ENCODE data around the gene ZFP28. TPM values are rescaled to one million over a fixed set of nuclear protein-coding genes. Genes with fewer than 3 reads are reported as not detected.

The ZFP28 gene
- 10 to 100 TPM; 13.6 to 16.8 (median 14.4) TPM for polyA plus RNA-seq (ENCODE audit: insufficient read length in 3 of 3)
- long read RNA-seq, donor 1, full-length matches to known transcripts, result 1 of 1 reads
- long read RNA-seq, donor 1, partial matches to known transcripts, result 0 of 1 reads
- long read RNA-seq, donor 1, other reads (novel, unspliced or antisense), result 0 of 1 reads
- long read RNA-seq, donor 2, full-length matches to known transcripts, result 1 of 1 reads
- long read RNA-seq, donor 2, partial matches to known transcripts, result 0 of 1 reads
- long read RNA-seq, donor 2, other reads (novel, unspliced or antisense), result 0 of 1 reads
- long read RNA-seq, donor 3, partial matches to known transcripts, result 0 of 1 reads
- long read RNA-seq, donor 3, other reads (novel, unspliced or antisense), result 0 of 1 reads
- long read RNA-seq, donor 4, full-length matches to known transcripts, result 1 of 1 reads
- long read RNA-seq, donor 4, partial matches to known transcripts, result 0 of 1 reads
- long read RNA-seq, donor 4, other reads (novel, unspliced or antisense), result 0 of 1 reads
- long read RNA-seq, donor 5, full-length matches to known transcripts, result 6 of 6 reads
- long read RNA-seq, donor 5, partial matches to known transcripts, result 0 of 6 reads
- long read RNA-seq, donor 5, other reads (novel, unspliced or antisense), result 0 of 6 reads
- long read RNA-seq, donor 6, full-length matches to known transcripts, result 7 of 7 reads
- long read RNA-seq, donor 6, partial matches to known transcripts, result 0 of 7 reads
- long read RNA-seq, donor 6, other reads (novel, unspliced or antisense), result 0 of 7 reads
- long read RNA-seq, donor 7, result 0 reads
- long read RNA-seq, donor 8, full-length matches to known transcripts, result 10 of 10 reads
- long read RNA-seq, donor 8, partial matches to known transcripts, result 0 of 10 reads
- long read RNA-seq, donor 8, other reads (novel, unspliced or antisense), result 0 of 10 reads
- long read RNA-seq, donor 9, partial matches to known transcripts, result 5 of 5 reads
- long read RNA-seq, donor 9, other reads (novel, unspliced or antisense), result 0 of 5 reads
- long read RNA-seq, donor 10, full-length matches to known transcripts, result 1 of 1 reads
- long read RNA-seq, donor 10, partial matches to known transcripts, result 0 of 1 reads
- long read RNA-seq, donor 10, other reads (novel, unspliced or antisense), result 0 of 1 reads
- long read RNA-seq, donor 11, full-length matches to known transcripts, result 3 of 3 reads
- long read RNA-seq, donor 11, partial matches to known transcripts, result 0 of 3 reads
- long read RNA-seq, donor 11, other reads (novel, unspliced or antisense), result 0 of 3 reads
- long read RNA-seq, donor 12, full-length matches to known transcripts, result 1 of 1 reads
- long read RNA-seq, donor 12, partial matches to known transcripts, result 0 of 1 reads
- long read RNA-seq, donor 12, other reads (novel, unspliced or antisense), result 0 of 1 reads
- long read RNA-seq, donor 13, full-length matches to known transcripts, result 6 of 6 reads
- long read RNA-seq, donor 13, partial matches to known transcripts, result 0 of 6 reads
- long read RNA-seq, donor 13, other reads (novel, unspliced or antisense), result 0 of 6 reads
- long read RNA-seq, donor 14, result 0 reads
- long read RNA-seq, donor 15, result 0 reads
- long read RNA-seq, donor 16, full-length matches to known transcripts, result 4 of 9 reads
- long read RNA-seq, donor 16, partial matches to known transcripts, result 5 of 9 reads
- long read RNA-seq, donor 16, other reads (novel, unspliced or antisense), result 0 of 9 reads

DNA sequence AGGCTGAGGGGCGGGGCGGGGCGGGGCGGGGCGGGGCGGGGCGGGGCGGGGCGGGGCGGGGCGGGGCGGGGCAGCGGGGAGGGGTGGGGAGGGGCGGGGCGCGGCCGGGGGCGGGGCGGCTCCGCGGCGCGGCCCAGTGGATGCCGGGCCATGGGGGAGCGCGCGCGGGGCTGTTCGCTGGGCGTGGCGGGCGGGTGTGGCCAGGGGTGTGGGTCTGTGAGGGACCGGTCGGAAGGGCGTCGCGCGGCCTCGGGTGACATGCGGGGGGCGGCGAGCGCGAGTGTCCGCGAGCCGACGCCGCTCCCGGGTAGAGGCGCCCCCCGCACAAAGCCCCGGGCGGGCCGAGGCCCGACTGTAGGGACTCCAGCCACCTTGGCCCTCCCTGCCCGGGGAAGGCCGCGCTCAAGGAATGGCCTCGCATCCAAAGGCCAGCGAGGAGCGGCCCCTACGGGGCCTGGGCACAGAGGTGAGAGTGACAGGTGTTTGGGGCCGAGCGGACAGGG is at the start of gene ZFP28:
Gene ZFP28, plus strand, starts transcription at position 188 of the 503 bp plus-strand sequence. Its CDS starts 71 bp downstream, at position 259.
- peak in 2 of 11 donors; percentile 40 to 60 for DNase-seq (ENCODE audit: extremely low read depth in 1 of 11, low read depth in 9 of 11, low spot score in 4 of 11)

DNA sequence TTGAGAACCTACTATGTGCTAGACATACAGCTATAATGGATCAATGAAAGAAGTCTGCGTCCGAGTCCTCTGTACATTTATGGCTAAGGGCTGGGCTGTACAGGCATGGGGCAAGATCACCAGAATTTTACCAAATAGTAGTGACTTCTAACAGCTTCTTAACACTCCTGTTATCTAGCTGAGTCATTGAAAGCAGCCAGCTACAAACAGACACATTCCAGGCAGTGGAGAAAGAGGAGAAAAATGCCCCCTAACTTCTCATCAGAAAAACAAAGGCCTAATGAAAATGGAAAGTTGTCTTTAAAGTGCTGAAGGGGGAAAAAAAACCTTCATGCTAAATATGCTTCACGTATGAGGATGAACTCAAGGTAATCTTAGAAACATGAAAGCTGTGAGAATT is 47.3 kb upstream of the ZFP28 start:
- no peak for DNase-seq (ENCODE audit: extremely low read depth in 1 of 11, low read depth in 9 of 11, low spot score in 4 of 11)

DNA sequence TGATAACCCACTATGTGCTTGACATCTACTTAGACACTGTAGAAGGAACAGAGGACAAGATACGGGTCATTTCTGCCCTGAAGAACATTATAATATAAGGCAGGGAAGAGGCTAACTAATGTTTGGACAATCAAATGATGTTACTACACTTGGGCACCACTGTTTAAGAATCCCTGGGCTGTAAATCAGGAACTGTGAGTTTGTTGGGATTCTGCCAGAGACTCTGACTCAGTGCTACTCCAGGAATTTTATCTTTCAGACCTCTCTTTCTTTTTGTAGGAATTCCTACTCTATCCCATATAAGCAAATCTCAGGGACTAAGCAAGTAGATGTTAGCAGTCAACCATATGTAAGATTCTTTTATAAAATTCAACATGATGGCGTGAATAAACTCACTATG is 34.2 kb upstream of the ZFP28 start:
- DNase-seq (ENCODE audit: extremely low read depth in 1 of 11, low read depth in 9 of 11, low spot score in 4 of 11), result no peak

DNA sequence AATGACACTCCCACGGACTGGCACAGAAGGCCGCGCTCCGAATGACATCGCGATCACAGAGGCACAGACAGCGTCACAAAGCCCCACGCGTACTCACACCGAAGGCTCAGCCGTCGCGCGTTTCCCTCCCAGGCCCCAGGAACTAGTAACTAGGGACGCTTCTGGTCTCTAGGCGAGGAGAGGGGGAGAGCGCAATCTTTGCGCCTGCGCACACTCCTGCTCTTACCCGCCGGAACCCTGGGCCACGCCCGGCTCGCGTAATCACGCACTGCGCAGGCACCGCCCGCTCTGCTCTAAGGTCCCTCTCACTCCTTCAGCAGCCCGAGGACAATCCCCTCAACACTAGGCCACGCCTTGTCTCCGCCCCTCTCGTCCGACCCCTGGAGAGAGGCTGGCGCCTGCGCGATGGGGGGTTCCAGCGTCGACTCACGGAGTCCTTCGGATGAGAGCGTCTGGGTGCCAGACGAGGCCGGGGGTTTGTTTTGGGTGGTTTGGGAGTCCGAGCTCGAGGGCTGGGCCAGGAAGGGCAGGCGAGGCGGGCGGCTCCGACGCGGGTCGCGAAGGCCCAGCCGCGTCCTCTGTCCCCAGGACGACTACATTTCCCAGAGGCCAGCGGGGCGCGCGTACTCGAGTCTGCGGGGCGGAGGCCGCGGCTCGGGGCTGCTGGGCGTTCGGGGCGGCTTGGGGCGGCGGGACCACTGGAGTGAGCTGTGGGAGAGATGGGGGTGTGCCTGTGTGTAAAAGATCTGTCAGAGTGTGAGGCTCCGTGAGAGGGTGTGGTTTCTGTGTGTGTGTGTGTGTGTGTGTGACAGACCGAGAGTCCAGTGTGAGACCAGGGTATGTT is 31.1 kb upstream of the ZFP28 start, which contains the start of gene ZNF471:
Gene ZNF471, plus strand, starts transcription at position 410 of the 844 bp plus-strand sequence. CDS start 3,717 bp downstream, outside the sequence.
- peak; percentile 94 to 99 (median 98) for DNase-seq (ENCODE audit: extremely low read depth in 1 of 11, low read depth in 9 of 11, low spot score in 4 of 11)

DNA sequence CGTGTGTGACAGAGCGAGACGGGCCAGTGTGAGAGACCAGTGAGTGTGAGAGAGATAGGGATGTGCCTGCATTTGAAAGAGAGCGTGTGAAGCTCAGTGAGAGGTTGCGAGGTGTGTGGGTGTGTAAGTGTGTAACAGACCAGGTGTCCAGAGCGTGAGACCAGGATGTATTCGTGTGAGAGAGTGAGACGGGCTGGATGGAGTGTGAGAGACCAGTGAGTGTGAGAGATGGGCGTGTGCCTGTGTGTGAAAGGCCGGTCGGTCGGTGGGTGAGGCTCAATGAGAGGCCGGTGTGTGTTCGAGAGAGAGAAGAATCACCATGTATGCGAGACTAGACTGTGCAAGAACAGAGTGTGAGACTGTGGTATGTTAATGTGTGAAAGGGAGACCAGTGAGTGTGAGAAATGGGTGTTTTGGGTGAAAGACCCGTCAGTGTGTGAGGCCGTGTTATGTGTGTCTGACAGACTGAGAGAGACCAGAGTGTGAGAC is 30.4 kb upstream of the ZFP28 start:
- DNase-seq (ENCODE audit: extremely low read depth in 1 of 11, low read depth in 9 of 11, low spot score in 4 of 11), result peak in 1 of 11 donors; percentile 60

DNA sequence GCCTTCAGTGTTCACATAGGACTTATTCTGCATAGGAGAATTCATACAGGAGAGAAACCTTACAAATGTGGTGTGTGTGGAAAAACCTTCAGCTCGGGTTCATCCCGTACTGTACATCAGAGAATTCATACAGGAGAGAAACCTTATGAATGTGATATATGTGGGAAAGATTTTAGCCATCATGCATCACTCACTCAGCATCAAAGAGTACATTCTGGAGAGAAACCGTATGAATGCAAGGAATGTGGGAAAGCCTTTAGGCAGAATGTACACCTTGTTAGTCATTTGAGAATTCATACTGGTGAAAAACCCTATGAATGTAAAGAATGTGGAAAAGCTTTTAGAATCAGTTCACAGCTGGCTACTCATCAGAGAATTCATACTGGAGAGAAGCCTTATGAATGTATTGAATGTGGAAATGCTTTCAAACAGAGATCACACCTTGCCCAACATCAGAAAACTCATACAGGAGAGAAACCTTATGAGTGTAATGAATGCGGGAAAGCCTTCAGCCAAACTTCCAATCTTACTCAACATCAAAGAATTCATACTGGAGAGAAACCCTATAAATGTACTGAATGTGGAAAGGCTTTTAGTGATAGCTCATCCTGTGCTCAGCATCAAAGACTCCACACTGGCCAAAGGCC is 13.4 kb upstream of the ZFP28 start:
- no peak for DNase-seq (ENCODE audit: extremely low read depth in 1 of 11, low read depth in 9 of 11, low spot score in 4 of 11)

DNA sequence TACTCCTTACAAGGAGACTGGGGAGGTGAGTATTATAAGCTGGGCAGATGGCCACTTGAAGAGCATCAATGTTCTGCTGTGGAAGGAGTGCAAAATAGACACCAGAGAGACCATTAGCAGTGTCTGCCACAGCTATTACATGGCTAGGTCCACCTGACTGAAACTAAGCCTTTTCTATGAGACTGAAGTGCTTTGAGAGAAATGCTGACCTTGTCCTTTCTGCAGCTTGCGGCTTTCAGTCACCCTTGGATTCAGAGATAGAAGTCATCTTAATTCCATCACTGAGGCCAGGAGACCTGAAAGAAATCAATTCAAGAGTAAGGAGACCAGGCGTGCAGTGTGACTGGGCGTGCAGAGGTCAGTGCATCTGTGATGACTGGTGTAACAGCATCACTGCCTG is 1.3 kb upstream of the ZFP28 start:
- DNase-seq (ENCODE audit: extremely low read depth in 1 of 11, low read depth in 9 of 11, low spot score in 4 of 11), result no peak

DNA sequence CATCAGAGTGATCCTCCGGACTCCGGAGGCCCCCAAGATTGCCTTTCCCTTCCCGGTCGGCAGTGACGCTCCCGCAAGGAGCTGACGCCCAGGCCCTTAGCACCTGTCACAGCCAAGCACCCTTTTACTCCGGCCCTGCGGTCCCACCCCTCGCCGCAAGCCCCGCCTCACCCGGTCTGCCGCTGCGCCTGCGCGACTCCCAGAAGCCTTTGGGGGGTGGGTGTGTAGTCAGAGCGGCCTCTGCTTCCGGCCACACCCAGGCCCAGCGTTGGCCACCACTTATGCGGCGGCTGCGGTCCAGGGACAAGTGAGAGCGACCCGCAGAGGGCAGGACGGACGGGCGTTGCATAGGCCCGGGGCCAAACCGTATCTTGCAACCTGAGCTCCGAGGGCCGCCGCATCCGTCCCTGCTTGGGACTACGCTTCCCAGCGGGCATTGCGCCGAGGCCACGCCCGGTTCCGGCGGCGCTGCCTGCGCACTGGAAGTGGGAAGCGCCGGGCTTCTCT is 441 bp upstream of the ZFP28 start:
- DNase-seq (ENCODE audit: extremely low read depth in 1 of 11, low read depth in 9 of 11, low spot score in 4 of 11), result peak; percentile 77 to 87 (median 83)

DNA sequence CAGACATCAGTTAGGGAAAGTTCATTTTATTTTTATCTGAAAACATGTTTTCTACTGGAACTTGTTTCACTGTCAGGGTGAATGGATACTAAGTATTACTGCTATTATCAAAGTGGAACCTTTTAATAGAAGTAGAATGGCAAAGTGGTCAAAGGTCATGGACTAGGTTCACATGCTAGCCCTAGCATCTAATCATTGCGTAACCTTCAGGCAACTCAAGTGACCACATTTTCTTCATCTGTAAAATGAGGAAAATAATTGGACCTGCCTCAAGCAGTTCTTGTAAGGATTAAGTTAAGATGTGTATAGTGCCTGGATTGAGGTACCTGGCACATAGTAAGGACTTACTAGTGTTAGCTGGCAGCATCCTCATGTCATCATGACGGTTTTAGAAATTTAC is 5.0 kb downstream of the ZFP28 start:
- DNase-seq (ENCODE audit: extremely low read depth in 1 of 11, low read depth in 9 of 11, low spot score in 4 of 11), result no peak

DNA sequence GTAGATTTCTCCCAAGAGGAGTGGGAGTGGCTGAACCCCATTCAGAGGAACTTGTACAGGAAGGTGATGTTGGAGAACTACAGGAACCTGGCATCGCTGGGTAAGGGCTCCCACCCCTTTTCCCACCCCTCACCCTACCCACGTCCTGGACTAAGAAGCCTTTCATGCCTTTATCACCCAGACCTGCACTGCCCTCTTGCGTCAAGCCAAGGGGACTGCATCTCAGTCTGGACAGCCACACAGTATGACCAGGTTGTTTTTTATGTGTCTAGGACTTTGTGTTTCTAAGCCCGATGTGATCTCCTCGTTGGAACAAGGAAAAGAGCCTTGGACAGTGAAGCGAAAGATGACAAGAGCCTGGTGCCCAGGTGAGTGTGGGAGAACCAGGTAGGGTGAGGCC is 8.8 kb downstream of the ZFP28 start:
- no peak for DNase-seq (ENCODE audit: extremely low read depth in 1 of 11, low read depth in 9 of 11, low spot score in 4 of 11)

DNA sequence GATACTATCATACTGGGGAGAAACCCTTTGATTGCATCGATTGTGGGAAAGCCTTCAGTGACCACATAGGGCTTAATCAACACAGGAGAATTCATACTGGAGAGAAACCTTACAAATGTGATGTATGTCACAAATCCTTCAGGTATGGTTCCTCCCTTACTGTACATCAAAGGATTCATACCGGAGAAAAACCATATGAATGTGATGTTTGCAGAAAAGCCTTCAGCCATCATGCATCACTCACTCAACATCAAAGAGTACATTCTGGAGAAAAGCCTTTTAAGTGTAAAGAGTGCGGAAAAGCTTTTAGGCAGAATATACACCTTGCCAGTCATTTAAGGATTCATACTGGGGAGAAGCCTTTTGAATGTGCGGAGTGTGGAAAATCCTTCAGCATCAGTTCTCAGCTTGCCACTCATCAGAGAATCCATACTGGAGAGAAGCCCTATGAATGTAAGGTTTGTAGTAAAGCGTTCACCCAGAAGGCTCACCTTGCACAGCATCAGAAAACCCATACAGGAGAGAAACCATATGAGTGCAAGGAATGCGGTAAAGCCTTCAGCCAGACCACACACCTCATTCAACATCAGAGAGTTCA is 15.6 kb downstream of the ZFP28 start:
- no peak for DNase-seq (ENCODE audit: extremely low read depth in 1 of 11, low read depth in 9 of 11, low spot score in 4 of 11)

DNA sequence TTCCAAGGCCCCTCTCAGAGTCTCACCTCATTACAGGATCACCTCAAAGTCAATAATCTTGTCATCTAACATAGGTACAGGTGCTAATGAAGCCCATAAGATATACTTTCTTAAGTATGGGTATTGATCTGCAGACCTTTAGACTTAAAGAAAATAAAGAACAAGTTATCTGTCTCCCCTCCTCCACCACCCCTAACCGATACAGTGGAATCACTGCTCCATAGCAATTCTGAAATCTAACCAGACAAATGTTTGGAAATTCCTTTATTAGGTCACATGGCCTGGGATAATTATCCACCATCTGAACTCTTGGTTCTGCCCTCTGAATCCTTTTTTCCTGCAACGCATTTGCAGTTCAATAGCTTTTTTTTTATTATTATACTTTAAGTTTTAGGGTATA is 24.0 kb downstream of the ZFP28 start:
- no peak for DNase-seq (ENCODE audit: extremely low read depth in 1 of 11, low read depth in 9 of 11, low spot score in 4 of 11)

DNA sequence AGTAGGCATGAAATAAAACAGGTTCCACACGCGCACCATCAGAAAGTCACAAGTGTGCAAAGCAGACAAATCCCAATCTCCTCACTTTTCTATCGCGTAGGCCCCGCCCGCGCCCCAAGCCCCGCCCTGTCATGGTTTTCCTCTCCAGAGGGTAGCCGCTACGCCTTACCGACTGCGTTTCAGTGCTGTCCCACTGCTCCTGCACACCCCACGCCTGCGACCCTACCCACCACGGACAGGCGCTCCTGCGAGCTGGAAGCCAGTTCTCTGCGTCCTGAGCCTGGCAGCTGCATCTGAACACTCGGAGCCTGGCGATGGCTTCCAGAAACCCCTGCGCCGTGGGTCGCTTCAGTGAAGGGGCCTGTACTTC is 28.1 kb downstream of the ZFP28 start:
- peak in 3 of 11 donors; percentile 5 to 25 (median 7) for DNase-seq (ENCODE audit: extremely low read depth in 1 of 11, low read depth in 9 of 11, low spot score in 4 of 11)

DNA sequence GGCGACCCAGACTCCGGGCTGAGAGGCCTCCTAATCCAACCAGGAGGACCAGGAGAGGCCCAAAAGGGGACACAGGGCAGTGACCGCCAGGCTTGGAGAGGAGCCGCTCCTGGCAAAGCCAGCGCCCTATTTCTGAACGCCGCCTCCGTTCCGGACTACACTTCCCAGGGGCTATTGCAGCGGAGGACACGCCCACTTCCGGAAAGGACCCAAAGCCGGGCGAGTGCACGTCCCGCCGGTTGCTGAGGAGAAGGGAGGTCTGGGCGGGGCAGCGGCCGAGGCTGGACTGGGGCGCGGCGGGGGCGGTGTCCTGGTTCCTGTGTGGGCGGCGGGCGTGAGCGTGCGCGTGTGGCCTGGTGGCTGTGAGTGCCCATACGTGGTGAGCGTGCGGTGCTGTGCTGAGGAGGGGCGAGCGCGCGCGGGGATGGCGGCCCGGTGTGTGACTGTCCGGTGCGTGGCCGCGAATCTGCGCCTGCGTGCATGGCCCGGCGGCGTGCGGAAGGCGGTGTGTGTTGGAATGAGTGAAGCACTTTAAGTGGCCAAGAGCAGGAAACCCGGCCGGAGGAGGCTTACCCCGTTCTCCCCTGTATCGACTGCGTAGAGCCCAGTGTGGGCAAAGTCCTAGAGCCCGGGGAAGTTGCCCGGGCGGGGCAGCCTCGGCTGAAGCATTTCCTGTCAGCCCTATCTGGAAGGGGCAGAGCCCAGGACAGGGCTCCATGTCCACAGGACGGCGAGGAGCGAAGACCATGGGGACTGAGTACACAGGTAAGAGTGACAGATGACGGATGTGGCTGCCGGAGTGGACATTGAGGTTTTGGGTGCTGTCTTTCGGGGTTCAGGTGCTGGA is 28.7 kb downstream of the ZFP28 start, which contains the start of gene ZNF470:
Gene ZNF470, plus strand, starts transcription at position 195 of the 847 bp plus-strand sequence. CDS start 2,844 bp downstream, outside the sequence.
- peak; percentile 65 to 93 (median 88) for DNase-seq (ENCODE audit: extremely low read depth in 1 of 11, low read depth in 9 of 11, low spot score in 4 of 11)

DNA sequence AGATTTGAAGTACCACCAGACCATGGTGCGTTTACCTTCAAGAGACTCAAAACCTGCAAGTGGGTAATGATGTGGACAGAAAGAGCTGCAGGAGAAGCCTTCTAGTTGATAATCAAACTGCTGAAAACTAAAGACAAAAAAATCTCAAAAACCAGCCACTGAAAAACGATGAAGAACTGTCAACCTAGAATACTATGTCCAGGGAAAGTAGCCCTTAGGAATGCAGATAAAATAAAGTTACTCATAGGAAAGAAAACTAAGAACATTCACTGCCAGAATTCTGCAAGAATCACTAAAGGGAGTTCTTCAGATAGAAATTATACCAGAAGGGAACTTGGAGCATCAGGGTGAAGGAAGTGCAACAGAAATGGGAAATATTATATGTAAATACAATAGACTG is 33.8 kb downstream of the ZFP28 start:
- no peak for DNase-seq (ENCODE audit: extremely low read depth in 1 of 11, low read depth in 9 of 11, low spot score in 4 of 11)
